Measurements from ENCODE around the gene PLEKHM2. TPM values are rescaled to one million over a fixed set of nuclear protein-coding genes. Genes with fewer than 3 reads are reported as not detected.

PLEKHM2 gene
- total RNA-seq, 1 donor, result 54.0 TPM

DNA sequence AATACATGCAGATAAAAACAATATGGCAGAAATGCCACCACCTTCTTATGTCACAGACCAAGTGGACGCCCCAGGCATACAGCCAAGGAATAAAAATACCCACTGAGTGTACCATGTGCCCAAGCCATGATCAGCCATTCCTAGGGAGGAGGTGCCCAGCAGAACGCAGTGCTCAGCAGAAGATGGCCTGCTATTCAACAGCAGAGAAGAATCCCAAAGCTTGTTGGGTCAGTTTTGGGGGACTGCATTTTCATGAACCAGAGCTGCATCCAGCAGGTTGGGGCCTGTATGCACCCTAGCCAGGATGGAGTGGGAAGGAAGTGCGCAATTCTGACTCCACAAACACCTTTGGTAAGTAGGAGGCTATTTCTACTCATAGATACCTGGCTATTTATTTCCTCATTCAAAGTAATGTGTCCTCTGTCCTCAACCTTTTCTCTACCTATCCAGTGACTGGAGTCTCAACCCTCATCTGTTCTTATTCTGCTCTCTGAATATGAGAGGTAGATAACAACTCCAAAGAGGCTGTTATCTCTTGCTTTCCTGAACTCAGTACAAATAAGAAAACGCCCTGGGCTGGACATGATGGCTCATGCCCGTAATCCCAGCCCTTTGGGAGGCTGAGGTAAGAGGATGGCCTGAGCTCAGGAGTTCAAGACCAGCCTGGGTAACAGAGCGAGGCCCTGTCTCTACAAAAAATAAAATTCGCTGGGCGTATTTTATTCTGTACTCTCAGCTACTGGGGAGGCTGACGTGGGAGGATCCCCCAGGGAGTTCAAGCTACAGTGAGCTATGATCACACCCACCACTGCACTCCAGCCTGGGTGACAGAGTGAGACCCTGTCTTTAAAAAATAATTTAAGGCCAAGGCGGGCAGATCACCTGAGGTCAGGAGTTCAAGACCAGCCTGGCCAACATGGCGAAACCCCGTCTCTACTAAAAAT lies 2.5 kb upstream of the PLEKHM2 start:
- no peak overlapping the region for H3K4me3 ChIP-seq (ENCODE audit: low read depth, low read length)
- TF ChIP-seq, protein P1, sequence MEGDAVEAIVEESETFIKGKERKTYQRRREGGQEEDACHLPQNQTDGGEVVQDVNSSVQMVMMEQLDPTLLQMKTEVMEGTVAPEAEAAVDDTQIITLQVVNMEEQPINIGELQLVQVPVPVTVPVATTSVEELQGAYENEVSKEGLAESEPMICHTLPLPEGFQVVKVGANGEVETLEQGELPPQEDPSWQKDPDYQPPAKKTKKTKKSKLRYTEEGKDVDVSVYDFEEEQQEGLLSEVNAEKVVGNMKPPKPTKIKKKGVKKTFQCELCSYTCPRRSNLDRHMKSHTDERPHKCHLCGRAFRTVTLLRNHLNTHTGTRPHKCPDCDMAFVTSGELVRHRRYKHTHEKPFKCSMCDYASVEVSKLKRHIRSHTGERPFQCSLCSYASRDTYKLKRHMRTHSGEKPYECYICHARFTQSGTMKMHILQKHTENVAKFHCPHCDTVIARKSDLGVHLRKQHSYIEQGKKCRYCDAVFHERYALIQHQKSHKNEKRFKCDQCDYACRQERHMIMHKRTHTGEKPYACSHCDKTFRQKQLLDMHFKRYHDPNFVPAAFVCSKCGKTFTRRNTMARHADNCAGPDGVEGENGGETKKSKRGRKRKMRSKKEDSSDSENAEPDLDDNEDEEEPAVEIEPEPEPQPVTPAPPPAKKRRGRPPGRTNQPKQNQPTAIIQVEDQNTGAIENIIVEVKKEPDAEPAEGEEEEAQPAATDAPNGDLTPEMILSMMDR (IDR thresholded peaks at IDR 0.05; ENCODE audit: insufficient read depth, low read depth, low read length), result no peak
- no peak for DNase-seq (ENCODE audit: low read depth)

DNA sequence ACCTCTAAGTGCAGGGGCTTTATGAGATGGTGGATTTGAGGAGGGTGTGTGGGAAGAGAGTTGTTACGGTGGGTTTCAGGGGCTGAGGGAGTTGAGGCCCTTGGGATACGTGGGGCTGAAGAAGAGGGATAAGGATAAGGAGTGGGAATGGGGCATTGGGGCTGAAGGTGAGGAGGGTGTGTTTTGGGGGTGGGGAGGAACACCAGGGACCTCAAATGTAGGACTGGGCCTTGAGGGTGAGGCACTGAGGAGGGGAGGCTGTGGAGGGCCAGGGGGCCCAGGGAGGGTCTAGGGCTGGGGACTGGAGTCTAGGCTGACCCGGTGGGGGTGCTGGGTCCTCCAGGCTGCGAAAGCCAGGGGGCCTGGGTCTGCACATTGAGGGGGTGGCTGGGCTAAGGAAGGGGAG lies 1.2 kb upstream of the PLEKHM2 start:
- TF ChIP-seq, protein P1 (IDR thresholded peaks at IDR 0.05; ENCODE audit: insufficient read depth, low read depth, low read length), result no peak
- no peak overlapping the region for H3K4me3 ChIP-seq (ENCODE audit: low read depth, low read length)
- DNase-seq (ENCODE audit: low read depth), result no peak

DNA sequence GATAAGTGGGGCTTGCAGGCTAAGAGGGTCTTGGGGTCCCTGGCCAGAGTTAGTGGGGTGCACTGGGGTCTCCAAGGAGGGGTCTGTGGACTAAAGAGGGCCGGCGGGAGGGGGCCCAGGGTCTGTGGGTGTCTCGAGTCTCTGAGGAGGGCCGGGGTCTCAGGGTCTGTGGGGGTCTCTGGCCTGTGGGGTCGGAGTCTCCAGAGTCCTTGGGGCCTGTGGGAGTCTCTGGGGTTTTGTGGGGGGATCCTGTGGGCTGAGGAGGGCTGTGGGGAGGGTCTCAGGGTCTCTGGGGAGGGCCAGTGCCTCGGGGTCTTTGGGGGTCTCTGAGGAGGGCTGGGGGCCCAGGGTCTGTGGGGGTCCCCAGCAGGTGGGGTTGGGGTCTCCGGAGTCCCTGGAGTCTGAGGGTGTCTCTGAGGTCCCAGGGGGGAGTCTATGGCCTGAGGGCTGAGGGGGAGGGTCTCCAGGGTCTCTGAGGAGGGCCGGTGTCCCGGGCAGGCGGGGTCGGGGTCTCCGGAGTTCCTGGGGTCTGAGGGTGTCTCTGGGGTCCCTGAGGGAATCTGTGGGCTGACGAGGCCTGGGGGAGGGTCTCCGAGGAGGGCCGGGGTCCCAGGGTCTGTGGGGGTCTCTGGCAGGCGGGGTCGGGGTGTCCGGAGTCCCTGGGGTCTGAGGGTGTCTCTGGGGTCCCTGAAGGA lies 628 bp upstream of the PLEKHM2 start:
- TF ChIP-seq, protein P1 (IDR thresholded peaks at IDR 0.05; ENCODE audit: insufficient read depth, low read depth, low read length), result no peak
- peak overlapping the region; percentile 84 for H3K4me3 ChIP-seq (ENCODE audit: low read depth, low read length)
- no peak for DNase-seq (ENCODE audit: low read depth)

DNA sequence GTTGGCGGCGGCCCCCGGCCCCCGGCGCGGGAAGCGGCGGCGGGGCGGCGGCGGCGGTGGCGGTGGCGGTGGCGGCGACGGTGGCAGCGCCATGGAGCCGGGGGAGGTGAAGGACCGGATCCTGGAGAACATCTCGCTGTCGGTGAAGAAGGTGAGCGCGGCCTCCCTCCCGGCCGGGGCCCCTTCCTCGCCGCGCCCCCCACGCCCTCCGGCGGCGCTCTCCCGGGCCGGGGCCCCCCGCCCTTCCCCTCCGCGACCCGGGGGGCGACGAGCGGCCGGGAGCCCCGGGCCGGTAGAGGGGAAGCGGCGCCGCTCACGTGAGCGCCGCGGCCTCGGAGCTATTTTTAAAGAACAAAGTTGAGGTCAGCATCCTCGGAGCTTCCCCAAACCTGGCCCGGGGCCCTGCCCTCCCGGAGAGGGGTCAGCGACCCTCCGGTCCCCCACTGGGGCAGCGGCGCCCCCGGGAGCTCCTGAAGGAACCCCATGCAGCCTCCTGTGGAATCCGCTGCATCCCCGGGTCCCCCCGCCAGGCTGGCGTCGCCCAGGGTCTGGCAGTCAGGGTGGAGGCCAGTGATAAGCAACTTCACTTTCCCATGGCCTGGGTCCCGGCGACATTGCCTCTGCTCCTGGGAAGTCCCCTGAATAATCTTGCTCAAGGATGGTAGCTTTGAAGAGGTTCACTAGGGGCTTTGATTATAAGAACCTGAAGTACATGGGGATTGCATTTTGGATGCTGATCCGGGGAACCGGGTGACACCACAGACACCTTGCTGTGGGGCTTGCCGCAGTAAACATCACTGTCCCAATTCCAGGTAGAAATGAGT lies 560 bp downstream of the PLEKHM2 start:
- peak; percentile 42 for DNase-seq (ENCODE audit: low read depth)
- H3K4me3 ChIP-seq (ENCODE audit: low read depth, low read length), result peak overlapping the region; percentile 85
- TF ChIP-seq, protein P1 (IDR thresholded peaks at IDR 0.05; ENCODE audit: insufficient read depth, low read depth, low read length), result peak; percentile 25

DNA sequence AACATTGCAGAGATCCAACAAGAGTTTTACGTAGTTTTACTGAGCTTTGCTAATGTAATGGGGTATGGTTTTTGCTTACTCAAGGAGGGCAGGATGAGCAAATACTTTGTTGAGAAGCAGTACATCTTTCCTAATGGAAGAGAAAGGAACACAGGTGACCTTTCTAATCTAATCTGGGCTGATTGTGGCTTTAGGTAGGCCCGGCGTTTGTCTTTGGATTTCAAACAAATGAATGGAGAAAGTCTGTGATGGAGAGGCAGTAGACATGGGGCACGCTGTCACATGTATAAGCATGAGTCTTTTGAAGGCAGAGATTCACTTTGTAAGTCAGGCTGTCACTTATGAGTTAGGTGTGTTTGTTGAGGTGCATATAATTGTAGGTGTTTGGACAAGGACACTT lies 1.7 kb downstream of the PLEKHM2 start:
- peak overlapping the region; percentile 85 for H3K4me3 ChIP-seq (ENCODE audit: low read depth, low read length)
- DNase-seq (ENCODE audit: low read depth), result peak; percentile 39

DNA sequence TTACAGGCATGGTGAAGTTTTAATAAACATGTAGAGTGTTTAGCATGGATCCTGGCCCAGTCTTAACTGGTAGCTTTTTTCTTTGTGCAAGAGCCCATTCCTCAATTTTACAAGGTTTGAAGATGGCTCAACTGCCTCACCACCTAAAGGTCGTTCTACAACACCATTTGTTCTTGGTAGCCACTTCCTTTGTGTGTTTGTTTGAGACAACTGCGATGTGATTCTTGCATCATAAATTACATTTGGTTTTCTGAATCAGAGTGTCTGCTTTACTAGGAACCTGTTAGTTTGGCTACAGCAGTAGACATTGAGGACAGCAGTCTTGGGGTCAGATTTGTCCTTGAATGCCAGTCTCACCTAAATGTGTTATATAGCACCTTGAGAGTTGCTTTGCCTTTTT lies 3.3 kb downstream of the PLEKHM2 start:
- no peak for DNase-seq (ENCODE audit: low read depth)
- TF ChIP-seq, protein P1 (IDR thresholded peaks at IDR 0.05; ENCODE audit: insufficient read depth, low read depth, low read length), result no peak
- no peak overlapping the region for H3K4me3 ChIP-seq (ENCODE audit: low read depth, low read length)

More for the DNA sequence above, 1.7 kb downstream of the PLEKHM2 start:
- TF ChIP-seq, protein P1 (IDR thresholded peaks at IDR 0.05; ENCODE audit: insufficient read depth, low read depth, low read length), result no peak

All from fibroblast of villous mesenchyme (primary cell).